Calu3 (cell line): ENCODE measurements around the gene TMCC1. TPM values are rescaled to one million over a fixed set of nuclear protein-coding genes. Genes with fewer than 3 reads are reported as not detected.

Experiments
- BruUV-seq: library from RNA; stranded (reverse); fragments of 400-500 nt; replicated peaks from 2 replicates; lab custom pipeline; 2021; lab: Mats Ljungman, UMichigan
- CTCF ChIA-PET: fragments of 300-600 bp; sonication (Branson Sonifier 250); formaldehyde crosslinking; loops from one replicate; lab custom pipeline; 2022; ENCODE audit warnings: antibody characterized with exemption; lab: Charles Lee
- DNase-seq: peaks from one replicate; pipeline ENCODE4 v3.0.0; 2022
- H3K27ac Mint-ChIP-seq: one replicate; pipeline ENCODE4 v1.8.0; 2022; ENCODE audit warnings: mixed read lengths; ENCODE audit not compliant: unreplicated experiment
- H3K27me3 Mint-ChIP-seq: one replicate; pipeline ENCODE4 v1.8.0; 2022; ENCODE audit warnings: mixed read lengths; ENCODE audit not compliant: unreplicated experiment
- H3K36me3 Mint-ChIP-seq: one replicate; pipeline ENCODE4 v1.8.0; 2022; ENCODE audit warnings: mild to moderate bottlenecking, moderate library complexity, mixed read lengths; ENCODE audit not compliant: insufficient read depth, unreplicated experiment
- H3K4me1 Mint-ChIP-seq: one replicate; pipeline ENCODE4 v1.8.0; 2022; ENCODE audit warnings: mild to moderate bottlenecking, low read depth, mixed read lengths; ENCODE audit not compliant: unreplicated experiment
- H3K4me3 Mint-ChIP-seq: one replicate; pipeline ENCODE4 v1.8.0; 2022; ENCODE audit warnings: mild to moderate bottlenecking, low read depth, moderate library complexity, mixed read lengths; ENCODE audit not compliant: unreplicated experiment
- H3K9me3 Mint-ChIP-seq: one replicate; pipeline ENCODE4 v1.8.0; 2022; ENCODE audit warnings: low read depth, mixed read lengths; ENCODE audit not compliant: unreplicated experiment
- CTCF ChIP-seq: fragments of 200-600 bp; IDR thresholded peaks from one replicate; pipeline ENCODE4 v1.8.0; 2022; ENCODE audit warnings: antibody characterized with exemption; ENCODE audit not compliant: unreplicated experiment
- intact Hi-C: fragments of 100-400 bp; cut with micrococcal nuclease; formaldehyde crosslinking; loops from one replicate; pipeline ENCODE4 v1.10.0; 2022; ENCODE audit not compliant: unreplicated experiment
- total RNA-seq: library from RNA; stranded (reverse); gene quantifications from 2 replicates; pipeline ENCODE4 v1.2.3, GENCODE V29; 2022

The TMCC1 gene
- total RNA-seq, 1 experiment from 2014 or later: 57.2 TPM

- H3K27ac Mint-ChIP-seq: no peak overlapping the region
- intact Hi-C loops: loop anchor here (10.0 kb wide), 1 partner anchor 481 kb away; no protein-coding TSS in a partner anchor
- DNase-seq: no peak
- H3K36me3 Mint-ChIP-seq: peaks cover 34% of the 10 kb centered on the region
- CTCF ChIA-PET: no interaction called here
- no TSS peak for BruUV-seq
- no peaks in the 10 kb centered on the region for H3K9me3 Mint-ChIP-seq
- H3K4me3 Mint-ChIP-seq: no peak overlapping the region
- no peak for TF ChIP-seq CTCF
- peaks cover 6% of the 10 kb centered on the region for H3K27me3 Mint-ChIP-seq
- peaks cover 24% of the 10 kb centered on the region for H3K4me1 Mint-ChIP-seq
These were observed 269.9 kb downstream of the TMCC1 start for GRCh38 chr3:129623447-129624118.

GRCh38 chr3:129622933-129623332, 270.6 kb downstream of the TMCC1 start:
- no peaks in the 10 kb centered on the region for H3K9me3 Mint-ChIP-seq
- H3K27ac Mint-ChIP-seq: no peak overlapping the region
- peaks cover 27% of the 10 kb centered on the region for H3K36me3 Mint-ChIP-seq
- CTCF ChIA-PET: interaction anchor here (1.4 kb wide), 1 partner anchor 239 kb away, joined by 4 read pairs; no protein-coding TSS in a partner anchor
- no peak for TF ChIP-seq CTCF
- H3K4me3 Mint-ChIP-seq: no peak overlapping the region
- BruUV-seq: no TSS peak
- H3K4me1 Mint-ChIP-seq: peaks cover 24% of the 10 kb centered on the region
- intact Hi-C loops: loop anchor here (10.0 kb wide), 1 partner anchor 482 kb away; no protein-coding TSS in a partner anchor
- peaks cover 12% of the 10 kb centered on the region for H3K27me3 Mint-ChIP-seq
- DNase-seq: no peak

- DNase-seq: no peak
- CTCF ChIA-PET: interaction anchor here (0.6 to 1.4 kb wide), 2 partner anchors 239 to 949 kb away, joined by 4 to 6 read pairs; no protein-coding TSS in a partner anchor
These were observed 271.2 kb downstream of the TMCC1 start for GRCh38 chr3:129622226-129622874.

More at GRCh38 chr3:129622226-129622874, 271.2 kb downstream of the TMCC1 start:
- no peak for TF ChIP-seq CTCF
- intact Hi-C loops: loop anchor here (10.0 kb wide), 1 partner anchor 482 kb away; no protein-coding TSS in a partner anchor
- no peak overlapping the region for H3K27ac Mint-ChIP-seq
- peaks cover 13% of the 10 kb centered on the region for H3K27me3 Mint-ChIP-seq
- H3K36me3 Mint-ChIP-seq: peaks cover 21% of the 10 kb centered on the region
- H3K4me1 Mint-ChIP-seq: peaks cover 24% of the 10 kb centered on the region
- BruUV-seq: no TSS peak
- H3K4me3 Mint-ChIP-seq: no peak overlapping the region
- no peaks in the 10 kb centered on the region for H3K9me3 Mint-ChIP-seq
